Superior temporal gyrus (tissue), 1 donor: ENCODE data around the gene ULK1.

Source experiments
- DNase-seq: peaks from one replicate; pipeline ENCODE4 v3.0.0-alpha.2; 2016; ENCODE audit errors: extremely low spot score

Gene ULK1

GRCh38 chr12:131919366-131920156, 25.1 kb downstream of the ULK1 start:
- no peak for DNase-seq

DNA sequence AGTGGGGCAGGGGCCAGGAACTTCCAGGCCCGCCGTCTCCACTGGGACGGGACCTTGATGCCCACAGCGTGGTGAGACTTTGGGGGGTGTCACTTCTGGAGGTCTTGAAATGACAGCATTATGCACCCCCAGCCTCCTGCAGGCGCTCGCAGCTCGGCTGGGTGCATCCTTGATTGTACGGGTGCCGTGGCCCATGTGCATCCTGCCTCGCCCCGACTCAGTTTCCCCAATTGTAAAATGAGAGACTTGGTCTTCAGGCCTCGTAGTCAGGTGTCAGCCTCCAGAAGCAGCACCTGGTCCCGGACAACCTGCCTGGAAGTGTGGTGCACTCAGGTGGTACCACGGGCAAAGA, 25.7 kb downstream of the ULK1 start:
- no peak for DNase-seq

DNA sequence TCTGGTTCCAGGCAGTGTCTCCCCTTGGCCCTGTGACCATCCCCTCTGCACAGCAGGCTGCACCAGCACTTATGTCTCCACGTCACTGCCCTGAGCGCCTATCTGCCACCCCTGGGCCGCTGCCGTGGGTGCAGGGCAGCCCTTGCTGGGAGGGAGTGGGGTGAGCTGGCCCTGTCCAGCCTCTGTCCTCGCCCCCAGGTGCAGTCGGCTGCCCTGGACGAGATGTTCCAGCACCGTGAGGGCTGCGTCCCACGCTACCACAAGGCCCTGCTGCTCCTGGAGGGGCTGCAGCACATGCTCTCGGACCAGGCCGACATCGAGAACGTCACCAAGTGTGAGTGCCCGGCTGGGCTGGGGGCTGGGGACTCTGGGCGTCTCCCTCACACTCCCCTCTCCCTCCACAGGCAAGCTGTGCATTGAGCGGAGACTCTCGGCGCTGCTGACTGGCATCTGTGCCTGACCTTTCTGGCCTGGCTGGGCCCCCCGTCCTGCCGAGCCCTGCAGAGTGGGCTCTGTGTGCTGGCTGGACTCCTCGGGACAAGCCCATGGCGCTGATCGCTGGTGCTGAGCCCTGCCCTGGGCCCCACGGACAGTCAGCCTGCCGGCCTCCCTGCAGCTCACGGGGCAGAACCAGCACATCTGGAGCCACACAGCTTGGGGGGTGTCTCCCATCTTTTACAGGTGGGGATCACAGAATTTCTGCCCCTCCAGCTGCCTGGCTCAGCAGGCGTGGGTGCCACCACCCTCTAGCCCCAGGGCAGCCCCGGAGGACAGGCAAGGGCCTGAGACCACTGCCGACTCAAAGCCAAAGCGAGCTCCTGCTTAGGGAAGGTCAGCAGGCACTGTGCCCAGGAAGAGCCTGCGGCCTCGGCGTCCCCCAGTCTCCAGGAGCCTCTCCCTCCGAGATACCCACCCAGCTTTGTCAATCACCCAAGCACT, 26.7 kb downstream of the ULK1 start:
- DNase-seq, result no peak

- DNase-seq, result no peak
These were observed 27.7 kb downstream of the ULK1 start for GRCh38 chr12:131921866-131922769.

DNA sequence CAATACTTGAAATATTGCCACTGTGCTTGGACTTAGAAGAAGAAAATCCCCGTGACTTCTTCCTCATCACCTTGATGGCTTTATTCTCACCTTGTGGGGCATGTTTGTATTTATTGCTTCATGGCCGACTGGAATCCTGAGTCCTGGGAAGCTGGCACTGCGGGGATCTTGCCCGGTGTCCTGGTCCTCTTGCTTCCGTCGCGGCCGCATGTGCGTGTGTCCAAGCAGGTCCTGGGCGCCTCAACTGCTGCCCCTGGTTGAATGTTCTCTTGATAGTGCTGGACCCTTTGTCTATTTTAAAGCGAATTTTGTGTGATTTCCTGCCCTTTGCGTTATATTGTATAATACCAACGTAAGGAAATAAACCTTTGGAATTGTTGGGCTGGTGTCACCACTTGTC, 28.4 kb downstream of the ULK1 start:
- no peak for DNase-seq

- DNase-seq, result no peak
These were observed 28.8 kb downstream of the ULK1 start for GRCh38 chr12:131923260-131923659.

DNA sequence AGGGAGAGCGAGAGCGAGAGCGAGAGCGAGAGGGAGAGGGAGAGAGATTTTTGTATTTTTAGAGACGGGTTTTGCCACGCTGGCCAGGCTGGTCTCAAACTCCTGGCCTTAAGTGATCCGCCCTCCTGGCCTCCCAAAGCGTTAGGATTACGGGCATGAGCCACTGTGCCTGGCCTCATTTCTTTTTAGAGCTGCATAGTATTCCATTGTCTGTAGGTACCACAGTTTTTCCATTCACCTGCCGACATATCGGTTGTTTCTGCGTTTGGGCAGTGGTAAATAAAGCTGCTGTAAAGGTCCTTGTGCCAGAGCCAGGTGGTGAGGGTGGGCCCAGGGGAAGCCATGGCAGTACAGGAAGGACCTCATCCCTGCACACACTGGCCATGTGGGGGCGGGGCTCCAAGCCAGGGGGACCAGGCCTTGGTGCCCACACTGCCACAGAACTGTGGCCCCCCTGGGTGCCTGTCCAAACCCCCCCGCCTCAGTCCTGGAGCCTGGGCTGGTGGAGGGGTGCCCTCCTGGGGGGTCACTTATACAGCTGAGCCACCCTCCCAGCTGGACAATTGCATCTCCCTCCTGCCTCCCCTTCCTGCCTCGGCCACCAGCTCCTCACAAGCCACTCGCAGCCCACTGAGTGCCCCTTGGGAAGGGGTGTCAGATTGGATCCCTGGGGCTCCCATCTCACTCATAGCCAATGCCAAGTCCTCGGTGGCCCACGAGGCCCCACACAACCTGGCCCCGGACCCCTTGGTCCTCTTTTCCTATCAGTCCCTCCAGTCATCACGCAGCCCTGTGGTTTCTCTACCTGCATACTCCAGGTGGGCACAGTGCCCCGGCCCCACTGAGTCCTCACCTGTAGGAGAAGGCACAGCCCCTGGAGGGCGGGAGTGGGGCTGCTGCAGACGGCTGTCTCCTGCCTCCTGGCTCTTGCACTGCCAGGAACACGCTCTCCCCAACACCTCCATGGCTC, 33.0 kb downstream of the ULK1 start:
- no peak for DNase-seq

GRCh38 chr12:131928080-131928710, 33.8 kb downstream of the ULK1 start:
- DNase-seq, result no peak

DNA sequence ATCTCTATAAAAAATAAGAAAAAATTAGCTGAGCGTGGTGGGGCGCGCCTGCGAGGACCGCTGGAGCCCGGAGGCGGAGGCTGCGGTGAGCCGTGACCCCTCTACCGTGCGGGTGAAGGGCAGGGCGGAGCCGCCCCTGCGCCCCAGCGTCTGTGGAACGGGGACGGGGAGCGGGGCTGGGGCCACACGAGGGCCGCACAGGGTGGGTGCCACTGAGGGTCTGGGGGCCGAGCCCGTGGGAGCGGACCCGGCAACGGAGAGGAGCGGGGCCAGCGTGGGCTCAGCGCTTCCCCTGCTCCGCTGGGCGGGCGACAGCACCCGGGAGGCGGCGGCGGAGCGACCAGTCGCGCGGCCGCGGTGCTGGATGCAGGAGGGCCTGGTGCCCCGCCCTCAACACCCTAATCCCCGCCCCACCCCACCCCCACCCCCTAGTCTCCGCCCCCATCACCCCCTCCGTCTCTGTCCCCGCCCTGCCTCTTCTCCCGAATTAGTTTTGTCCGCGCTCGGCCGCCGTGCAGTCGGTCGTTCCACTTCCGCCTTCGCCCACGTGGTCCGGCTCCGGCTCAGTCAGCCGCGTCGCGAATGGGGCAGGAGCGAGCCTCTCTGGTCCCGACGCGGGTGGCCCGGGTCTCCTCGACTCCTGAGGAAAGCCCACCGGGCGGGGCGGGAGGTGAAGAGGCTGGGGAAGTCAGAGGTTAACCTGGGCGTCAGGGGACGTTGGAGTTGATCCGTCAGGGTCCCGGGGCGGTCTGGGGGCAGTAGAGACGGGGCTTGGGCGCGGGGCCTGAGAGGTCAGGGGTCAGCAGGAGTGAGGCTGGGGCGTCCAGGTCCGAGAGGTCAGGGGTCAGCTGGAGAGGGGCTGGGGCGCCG, 34.5 kb downstream of the ULK1 start, which contains the start of gene PUS1:
PUS1 (plus strand) TSS at position 566 of the 870 bp plus-strand sequence. CDS start 447 bp downstream, outside the sequence.
- peak; percentile 95 for DNase-seq

DNA sequence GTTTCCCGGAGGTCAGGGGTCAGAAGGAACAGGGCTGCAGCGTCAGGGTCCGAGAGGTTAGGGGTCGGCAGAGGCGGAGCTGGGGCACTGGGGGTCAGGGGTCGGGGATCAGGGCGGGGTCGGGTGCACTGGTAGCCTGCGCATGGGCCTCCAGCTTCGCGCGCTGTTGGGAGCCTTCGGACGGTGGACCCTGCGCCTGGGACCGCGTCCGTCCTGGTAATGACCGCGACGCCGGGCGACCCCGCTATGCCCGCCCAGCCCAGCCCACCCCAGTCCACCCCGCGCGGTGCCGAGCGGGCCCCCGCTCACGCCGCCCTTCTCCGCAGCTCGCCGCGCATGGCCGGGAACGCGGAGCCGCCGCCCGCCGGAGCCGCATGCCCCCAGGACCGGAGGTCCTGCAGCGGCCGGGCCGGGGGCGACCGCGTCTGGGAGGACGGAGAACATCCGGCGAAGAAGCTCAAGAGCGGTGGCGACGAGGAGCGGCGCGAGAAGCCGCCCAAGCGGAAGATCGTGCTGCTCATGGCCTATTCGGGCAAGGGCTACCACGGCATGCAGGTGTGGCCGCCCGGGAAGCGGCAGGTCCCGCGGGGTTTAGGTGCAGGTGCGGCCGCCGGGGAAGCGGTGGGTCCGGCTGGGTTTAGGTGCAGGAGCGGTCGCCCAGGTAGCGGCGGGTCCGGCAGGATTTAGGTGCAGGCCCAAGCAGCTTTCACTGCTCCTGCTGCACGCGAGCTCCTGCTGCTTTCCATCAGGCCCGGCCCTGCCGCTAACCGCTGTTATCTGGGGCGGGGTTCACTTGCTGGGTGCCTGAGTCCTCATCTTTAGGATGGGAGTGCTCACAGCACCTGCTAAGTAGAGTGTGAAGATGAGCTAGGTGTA, 35.4 kb downstream of the ULK1 start:
- DNase-seq, result no peak

DNA sequence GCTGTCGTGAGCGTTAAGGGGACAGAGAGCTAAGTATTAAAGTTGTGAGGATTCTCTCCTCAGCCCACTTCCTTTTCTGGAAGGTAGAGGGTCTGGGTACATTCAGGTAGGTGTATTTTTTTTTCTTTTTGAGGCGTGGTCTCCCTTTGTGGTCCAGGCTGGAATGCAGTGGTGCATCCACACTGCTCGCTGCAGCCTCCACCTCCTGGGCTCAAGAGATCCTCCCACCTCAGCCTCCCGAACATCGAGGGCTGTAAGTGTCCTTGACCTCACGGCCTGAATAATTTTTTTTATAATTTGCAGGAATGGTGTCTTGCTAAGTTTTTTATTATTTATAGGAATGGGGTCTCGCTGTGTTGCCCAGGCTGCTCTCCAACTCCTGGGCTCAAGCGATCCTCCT, 36.1 kb downstream of the ULK1 start:
- DNase-seq, result no peak

DNA sequence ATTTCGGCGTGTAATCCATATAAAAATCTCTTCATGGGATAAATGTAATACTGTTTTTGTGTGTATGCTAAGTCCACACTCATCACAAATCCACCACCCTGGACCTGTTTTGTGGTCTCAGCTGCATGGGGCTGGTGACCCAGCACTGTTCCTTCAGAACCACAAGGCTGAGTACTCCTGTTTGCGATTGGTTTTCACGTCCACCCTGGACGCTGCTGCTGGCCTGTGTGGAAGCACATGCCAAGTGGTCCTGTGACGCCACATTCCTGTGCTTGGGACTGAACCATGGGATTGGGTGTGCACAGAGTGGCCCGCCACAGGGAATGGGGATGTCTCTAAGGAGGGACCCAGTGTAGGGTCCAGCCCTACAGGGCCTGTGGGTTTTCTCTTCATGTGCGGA, 39.0 kb downstream of the ULK1 start:
- DNase-seq, result no peak

GRCh38 chr12:131934535-131934934, 40.1 kb downstream of the ULK1 start:
- DNase-seq, result no peak

DNA sequence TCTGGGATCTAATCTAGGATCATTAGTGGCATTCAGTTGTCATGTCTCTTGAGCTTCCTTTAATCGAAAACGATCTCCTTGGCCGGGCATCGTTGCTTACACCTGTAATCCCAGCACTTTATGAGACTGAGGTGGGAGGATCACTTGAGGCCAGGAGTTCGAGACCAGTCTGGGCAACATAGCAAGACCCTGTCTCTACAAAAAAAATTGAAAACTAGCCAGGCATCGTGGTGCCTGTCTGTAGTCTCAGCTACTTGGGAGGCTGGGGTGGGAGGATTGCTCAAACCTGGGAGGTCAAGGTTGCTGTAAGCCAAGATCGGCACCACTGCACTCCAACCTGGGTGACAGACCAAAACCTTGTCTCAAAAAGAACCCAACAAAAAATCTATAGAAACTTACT, 43.7 kb downstream of the ULK1 start:
- no peak for DNase-seq

DNA sequence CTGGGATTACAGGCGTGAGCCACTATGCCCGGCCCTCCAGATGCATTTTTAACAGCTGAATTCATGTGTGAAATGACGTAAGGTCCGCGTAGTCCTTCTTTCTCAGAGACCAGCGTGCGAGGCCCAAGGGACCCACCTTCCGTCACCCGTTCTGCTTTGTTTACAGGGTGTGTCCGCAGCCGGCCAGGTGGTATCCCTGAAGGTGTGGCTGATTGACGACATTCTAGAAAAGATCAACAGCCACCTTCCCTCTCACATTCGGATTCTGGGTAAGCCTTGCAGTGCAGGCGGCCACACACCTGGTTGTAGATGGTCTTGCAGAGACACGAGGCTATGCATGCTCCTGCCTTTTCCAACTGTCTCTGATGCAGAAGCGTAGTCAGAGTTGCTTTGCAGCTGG, 44.6 kb downstream of the ULK1 start:
- no peak for DNase-seq

- no peak for DNase-seq
These were observed 45.7 kb downstream of the ULK1 start for GRCh38 chr12:131940141-131940547.

DNA sequence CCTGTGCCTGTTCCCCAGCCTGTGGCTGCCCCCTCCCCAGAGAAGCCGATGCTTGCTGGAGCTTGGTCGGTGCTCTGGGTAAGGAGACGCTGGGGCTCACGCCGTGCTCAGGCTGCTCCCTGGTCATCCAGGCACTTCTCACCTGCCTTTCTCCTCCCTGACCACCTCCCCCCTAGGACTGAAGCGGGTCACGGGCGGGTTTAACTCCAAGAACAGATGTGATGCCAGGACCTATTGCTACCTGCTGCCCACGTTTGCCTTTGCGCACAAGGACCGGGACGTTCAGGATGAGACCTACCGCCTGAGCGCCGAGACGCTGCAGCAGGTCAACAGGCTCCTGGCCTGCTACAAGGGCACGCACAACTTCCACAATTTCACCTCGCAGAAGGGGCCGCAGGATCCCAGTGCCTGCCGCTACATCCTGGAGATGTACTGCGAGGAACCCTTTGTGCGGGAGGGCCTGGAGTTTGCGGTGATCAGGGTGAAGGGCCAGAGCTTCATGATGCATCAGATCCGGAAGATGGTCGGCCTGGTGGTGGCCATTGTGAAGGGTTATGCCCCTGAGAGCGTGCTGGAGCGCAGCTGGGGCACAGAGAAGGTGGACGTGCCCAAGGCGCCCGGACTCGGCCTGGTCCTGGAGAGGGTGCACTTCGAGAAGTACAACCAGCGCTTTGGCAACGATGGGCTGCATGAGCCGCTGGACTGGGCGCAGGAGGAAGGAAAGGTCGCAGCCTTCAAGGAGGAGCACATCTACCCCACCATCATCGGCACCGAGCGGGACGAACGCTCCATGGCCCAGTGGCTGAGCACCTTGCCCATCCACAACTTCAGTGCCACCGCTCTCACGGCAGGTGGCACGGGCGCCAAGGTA, 46.9 kb downstream of the ULK1 start:
- DNase-seq, result no peak
